Activated CD4-positive, alpha-beta memory T cell treated with anti-CD3 and anti-CD28 coated beads for 36 hours (primary cell): ENCODE measurements around the gene MBD5. TPM values are rescaled to one million over a fixed set of nuclear protein-coding genes. Genes with fewer than 3 reads are reported as not detected.

Experiments used
- CTCF ChIA-PET: fragments of 350-600 bp; sonication (Branson Sonifier 250); formaldehyde crosslinking; loops from one replicate; lab custom pipeline; 2021; ENCODE audit warnings: antibody characterized with exemption, inconsistent platforms; lab: Charles Lee
- POLR2A ChIA-PET: fragments of 350-600 bp; sonication (Branson Sonifier 250); formaldehyde crosslinking; loops from one replicate; lab custom pipeline; 2021; ENCODE audit warnings: antibody characterized with exemption; lab: Charles Lee
- DNase-seq: peaks from one replicate; pipeline ENCODE4 v3.0.0-alpha.2; 2020
- H3K27ac Mint-ChIP-seq: one replicate; pipeline ENCODE4 v1.8.0; 2021; ENCODE audit warnings: mixed read lengths
- H3K27me3 Mint-ChIP-seq: one replicate; pipeline ENCODE4 v1.8.0; 2021; ENCODE audit warnings: mixed read lengths
- H3K36me3 Mint-ChIP-seq: one replicate; pipeline ENCODE4 v1.8.0; 2021; ENCODE audit warnings: mixed read lengths
- H3K4me1 Mint-ChIP-seq: one replicate; pipeline ENCODE4 v1.8.0; 2021; ENCODE audit warnings: low read depth, mixed read lengths
- H3K4me3 Mint-ChIP-seq: one replicate; pipeline ENCODE4 v1.8.0; 2021; ENCODE audit warnings: mild to moderate bottlenecking, mixed read lengths
- H3K9me3 Mint-ChIP-seq: one replicate; pipeline ENCODE4 v1.8.0; 2021; ENCODE audit warnings: mixed read lengths
- intact Hi-C: fragments of 100-400 bp; cut with micrococcal nuclease; formaldehyde crosslinking; loops from one replicate; pipeline ENCODE4 v1.15.1; 2023
- total RNA-seq, 2 experiments: library from RNA; stranded (reverse); gene quantifications; one replicate each; pipeline ENCODE4 v1.2.3, GENCODE V29; 2021

MBD5 gene
- total RNA-seq, 2 experiments from 2014 or later: 17.6 to 19.1 TPM

DNA sequence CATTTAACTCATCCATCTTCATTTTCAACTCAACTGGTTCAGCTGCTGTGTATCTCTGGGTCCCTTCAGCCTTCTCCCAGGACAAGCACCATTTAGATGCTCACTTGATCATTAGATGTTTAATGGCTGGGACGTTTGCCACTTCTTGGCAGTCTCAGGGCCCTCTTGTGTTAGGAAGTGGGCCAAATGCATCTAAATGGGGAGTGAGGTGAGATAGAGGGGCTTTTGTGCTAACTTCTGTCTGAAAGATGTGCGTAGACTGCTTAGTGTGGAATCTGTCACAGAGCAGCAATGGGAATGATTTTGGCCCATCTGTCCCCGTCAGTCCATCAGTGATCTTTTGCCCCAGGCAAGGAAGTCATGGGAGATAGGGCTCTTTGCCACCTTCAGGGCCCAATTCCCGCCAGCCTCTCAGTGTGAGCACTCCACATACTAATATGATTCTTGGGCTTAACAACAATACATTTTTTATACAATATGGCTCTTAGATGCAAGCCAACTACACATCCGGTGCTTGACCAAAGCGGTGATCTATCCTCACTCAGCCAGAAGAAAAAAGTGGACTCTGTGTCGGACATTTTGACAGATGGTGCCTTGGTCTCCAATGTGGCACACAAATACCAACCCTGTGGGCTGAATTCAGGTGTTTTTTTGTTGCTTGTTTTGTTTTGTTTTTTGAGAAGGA, 528.0 kb downstream of the MBD5 start:
- Mint-ChIP-seq H3K4me3 (no peak overlapping the region), H3K9me3 (no peaks in the 10 kb centered on the region), H3K4me1 (peaks cover 27% of the 10 kb centered on the region), H3K27ac (no peak overlapping the region), H3K36me3 (no peaks in the 10 kb centered on the region), H3K27me3 (no peaks in the 10 kb centered on the region)
- intact Hi-C loops: no loop called here
- POLR2A ChIA-PET: no interaction called here
- CTCF ChIA-PET: no interaction called here
- no peak for DNase-seq

DNA sequence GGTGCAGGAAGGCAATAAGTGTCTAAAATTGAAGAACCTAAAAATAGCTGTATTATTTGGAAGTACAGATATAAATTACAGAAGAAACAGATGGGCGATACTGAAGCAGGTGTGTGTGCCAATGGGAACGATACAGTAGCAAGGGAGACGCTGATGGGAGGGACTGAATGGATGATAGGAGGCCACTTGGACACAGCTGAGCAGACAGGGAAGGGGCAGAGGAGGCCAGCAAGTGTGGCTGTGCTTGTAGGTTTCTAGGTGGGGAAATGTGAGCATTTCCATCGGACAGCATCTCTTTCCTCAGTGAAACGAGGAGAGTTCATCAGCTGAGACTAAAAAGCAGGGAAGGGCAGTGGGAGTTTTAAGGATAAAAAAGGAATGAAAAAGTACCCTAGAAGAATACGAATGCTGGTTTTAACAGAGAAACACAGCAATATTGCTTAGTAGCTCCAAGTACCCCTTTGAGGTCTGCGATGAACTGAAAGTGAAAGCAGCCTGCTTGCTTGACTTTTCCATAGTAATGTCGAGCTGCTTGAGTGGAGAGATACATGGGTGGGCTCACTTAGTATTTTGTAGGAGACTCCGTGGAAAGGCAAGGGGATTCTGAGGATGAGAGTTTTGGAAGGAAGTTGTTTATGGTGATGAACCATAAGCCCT, 531.9 kb downstream of the MBD5 start:
- H3K36me3 Mint-ChIP-seq: no peaks in the 10 kb centered on the region
- POLR2A ChIA-PET: interaction anchor here (0.9 to 1.6 kb wide), 8 partner anchors 13 to 532 kb away, joined by 3 to 7 read pairs (median 4); partner anchors contain the start of genes MBD5 and ORC4
- peaks cover 4% of the 10 kb centered on the region for H3K4me1 Mint-ChIP-seq
- H3K4me3 Mint-ChIP-seq: no peak overlapping the region
- H3K9me3 Mint-ChIP-seq: no peaks in the 10 kb centered on the region
- CTCF ChIA-PET: interaction anchor here (1.3 to 2.6 kb wide), 2 partner anchors 12 to 44 kb away, joined by 3 to 11 read pairs; no protein-coding TSS in a partner anchor
- H3K27ac Mint-ChIP-seq: no peak overlapping the region
- intact Hi-C loops: loop anchor here (1.0 to 10.0 kb wide), 5 partner anchors 8 to 532 kb away; partner anchors contain the start of genes MBD5 and ORC4
- H3K27me3 Mint-ChIP-seq: no peaks in the 10 kb centered on the region
- peak; percentile 36 for DNase-seq

DNA sequence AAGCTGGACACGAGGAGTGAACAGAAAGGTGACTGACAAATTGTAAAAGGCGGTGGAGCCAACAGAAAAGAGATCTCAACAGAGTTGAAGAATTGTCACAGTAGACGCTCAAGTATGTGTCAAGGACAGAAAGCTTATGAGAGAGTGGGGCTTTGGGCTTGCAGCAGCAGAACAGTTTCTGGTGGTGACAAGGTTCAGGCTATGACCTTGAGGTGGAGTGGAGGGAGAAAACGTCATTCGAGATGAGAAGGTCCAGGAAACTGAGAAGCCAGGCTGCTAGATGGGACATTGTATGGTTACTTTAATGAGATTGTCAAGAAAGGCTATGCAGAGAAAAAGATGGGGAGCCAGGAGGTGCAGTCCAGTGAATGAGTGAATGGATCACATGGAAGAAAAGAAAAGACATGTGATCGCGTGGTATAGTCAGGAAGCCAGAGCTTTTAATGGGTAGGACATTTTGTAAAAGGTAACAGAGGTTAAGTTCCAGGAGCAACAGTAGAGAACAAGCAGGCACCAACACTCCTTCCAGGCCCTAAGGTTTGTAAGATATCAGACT, 532.5 kb downstream of the MBD5 start:
- intact Hi-C loops: loop anchor here (1.0 to 10.0 kb wide), 5 partner anchors 8 to 533 kb away; partner anchors contain the start of genes MBD5 and ORC4
- no peak overlapping the region for H3K4me3 Mint-ChIP-seq

DNA sequence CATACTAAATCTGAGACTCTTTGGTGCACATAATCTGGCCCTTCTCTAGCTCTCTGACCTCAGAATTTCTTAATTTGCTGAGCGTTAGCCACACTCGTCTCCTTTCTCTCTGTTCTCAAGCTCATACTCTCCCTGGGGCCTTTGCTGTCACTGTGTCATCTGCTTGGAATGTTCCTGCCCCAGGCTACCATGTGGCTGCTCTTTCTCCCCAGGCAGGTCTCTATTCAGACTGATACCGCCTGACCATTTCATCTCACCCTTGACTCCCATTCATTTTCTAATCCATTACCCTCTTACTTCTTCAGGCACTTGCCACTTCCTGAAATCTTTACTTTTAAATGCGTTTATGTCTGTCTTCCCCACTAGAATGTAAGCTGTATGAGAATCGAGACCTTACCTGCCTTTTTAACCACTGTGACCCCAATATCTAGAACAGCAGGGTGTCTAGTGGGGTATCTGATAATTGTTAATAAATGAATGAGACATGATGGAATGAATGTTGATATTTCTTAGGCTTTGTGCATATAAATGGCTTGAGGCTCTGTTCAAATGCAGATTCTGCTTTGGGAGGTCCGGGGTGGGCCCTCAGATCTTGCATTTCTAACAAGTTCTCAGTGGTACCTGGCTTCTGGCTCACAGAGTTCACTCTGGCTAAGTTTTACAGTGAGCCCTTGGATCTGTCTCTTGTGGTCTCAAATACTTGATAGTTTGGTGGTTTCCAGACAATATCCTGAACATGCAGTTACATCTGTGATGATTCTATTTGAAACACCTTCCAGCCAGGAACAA, 533.8 kb downstream of the MBD5 start:
- H3K9me3 Mint-ChIP-seq: no peaks in the 10 kb centered on the region
- H3K27ac Mint-ChIP-seq: no peak overlapping the region
- H3K36me3 Mint-ChIP-seq: no peaks in the 10 kb centered on the region
- H3K4me1 Mint-ChIP-seq: peaks cover 4% of the 10 kb centered on the region
- DNase-seq: no peak
- POLR2A ChIA-PET: interaction anchor here (0.5 kb wide), 1 partner anchor 958 kb away, joined by 4 read pairs; no protein-coding TSS in a partner anchor
- CTCF ChIA-PET: interaction anchor here (0.9 to 2.6 kb wide), 4 partner anchors 14 to 565 kb away, joined by 3 to 11 read pairs (median 3); no protein-coding TSS in a partner anchor
- no peak overlapping the region for H3K4me3 Mint-ChIP-seq
- H3K27me3 Mint-ChIP-seq: no peaks in the 10 kb centered on the region
- intact Hi-C loops: loop anchor here (10.0 kb wide), 1 partner anchor 430 kb away; no protein-coding TSS in a partner anchor

More for the DNA sequence above, 532.5 kb downstream of the MBD5 start:
- no peaks in the 10 kb centered on the region for H3K27me3 Mint-ChIP-seq
- no peaks in the 10 kb centered on the region for H3K9me3 Mint-ChIP-seq
- CTCF ChIA-PET: interaction anchor here (1.3 to 2.6 kb wide), 2 partner anchors 12 to 44 kb away, joined by 3 to 11 read pairs; no protein-coding TSS in a partner anchor
- DNase-seq: peak; percentile 32
- POLR2A ChIA-PET: interaction anchor here (0.9 to 1.6 kb wide), 7 partner anchors 14 to 532 kb away, joined by 3 to 7 read pairs (median 4); partner anchors contain the start of genes MBD5 and ORC4
- H3K27ac Mint-ChIP-seq: no peak overlapping the region
- H3K4me1 Mint-ChIP-seq: peaks cover 4% of the 10 kb centered on the region
- no peaks in the 10 kb centered on the region for H3K36me3 Mint-ChIP-seq

DNA sequence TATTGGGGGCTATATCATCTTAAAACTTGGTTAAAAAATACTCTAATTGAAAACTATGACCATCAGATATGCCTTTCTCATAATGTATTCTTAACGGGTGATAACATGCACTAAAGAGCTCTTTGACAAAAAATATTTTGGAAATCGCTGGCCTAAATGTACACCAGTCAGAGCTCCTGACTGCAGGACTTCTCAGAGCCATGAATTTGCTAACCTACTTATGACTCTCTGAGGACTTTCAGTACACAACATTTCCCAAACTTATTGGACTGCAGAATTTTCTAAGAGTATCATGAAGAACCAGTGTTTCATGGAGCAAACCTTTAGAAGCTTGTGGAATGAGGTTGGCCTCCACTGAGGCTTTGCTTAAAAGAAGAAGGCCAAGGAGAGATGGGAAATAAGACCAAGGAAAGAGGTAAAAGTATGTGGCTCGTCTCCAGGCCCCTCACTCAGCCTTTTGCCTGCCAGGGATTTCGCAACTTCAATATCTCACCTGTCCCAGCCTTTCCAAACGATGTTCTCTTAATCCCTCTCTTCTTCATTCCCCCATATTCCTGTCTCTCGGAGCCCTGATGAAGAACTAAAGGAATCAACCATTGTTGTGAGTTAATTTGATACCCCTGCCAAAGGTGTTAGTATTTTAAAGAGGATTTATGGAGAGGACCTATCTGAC, 534.9 kb downstream of the MBD5 start:
- ChIA-PET POLR2A (no interaction called here), CTCF (interaction anchor here (0.7 kb wide), 1 partner anchor 46 kb away, joined by 3 read pairs; no protein-coding TSS in a partner anchor)
- Mint-ChIP-seq H3K27ac (no peak overlapping the region), H3K27me3 (no peaks in the 10 kb centered on the region), H3K36me3 (no peaks in the 10 kb centered on the region), H3K4me1 (peaks cover 4% of the 10 kb centered on the region), H3K4me3 (no peak overlapping the region), H3K9me3 (no peaks in the 10 kb centered on the region)
- no peak for DNase-seq
- intact Hi-C loops: loop anchor here (10.0 kb wide), 1 partner anchor 429 kb away; no protein-coding TSS in a partner anchor

DNA sequence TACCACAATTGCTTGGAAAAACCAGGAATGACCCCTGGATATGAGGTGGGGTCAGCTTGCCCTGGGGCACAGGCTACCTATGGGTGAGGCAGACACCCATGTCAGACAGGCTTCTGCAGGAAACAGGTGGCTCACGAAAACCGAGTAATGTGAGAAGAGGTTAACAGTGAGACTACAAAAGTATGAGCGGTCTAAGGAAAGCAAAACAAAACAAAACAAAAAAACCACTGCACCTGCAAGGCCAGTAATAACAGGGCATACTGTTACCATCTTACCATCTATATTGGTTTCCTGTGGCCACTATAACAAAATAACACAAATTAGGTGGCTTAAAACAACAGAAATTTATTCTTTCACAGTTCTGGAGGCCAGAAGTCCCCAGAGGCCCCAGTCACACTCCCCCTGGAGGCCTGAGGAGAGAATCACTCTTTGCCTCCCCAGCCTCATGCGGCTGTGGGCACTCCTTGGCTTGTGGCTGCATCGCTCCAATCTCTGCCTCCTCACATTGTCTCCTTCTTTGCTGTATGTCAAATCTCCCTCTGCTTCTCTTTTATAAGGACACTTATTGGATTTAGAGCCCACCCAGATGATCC, 537.0 kb downstream of the MBD5 start:
- Mint-ChIP-seq H3K36me3 (no peaks in the 10 kb centered on the region), H3K4me1 (no peaks in the 10 kb centered on the region), H3K9me3 (no peaks in the 10 kb centered on the region), H3K4me3 (no peak overlapping the region), H3K27ac (no peak overlapping the region), H3K27me3 (no peaks in the 10 kb centered on the region)
- peak; percentile 28 for DNase-seq
- ChIA-PET POLR2A (no interaction called here), CTCF (no interaction called here)
- intact Hi-C loops: loop anchor here (10.0 kb wide), 1 partner anchor 427 kb away; no protein-coding TSS in a partner anchor

DNA sequence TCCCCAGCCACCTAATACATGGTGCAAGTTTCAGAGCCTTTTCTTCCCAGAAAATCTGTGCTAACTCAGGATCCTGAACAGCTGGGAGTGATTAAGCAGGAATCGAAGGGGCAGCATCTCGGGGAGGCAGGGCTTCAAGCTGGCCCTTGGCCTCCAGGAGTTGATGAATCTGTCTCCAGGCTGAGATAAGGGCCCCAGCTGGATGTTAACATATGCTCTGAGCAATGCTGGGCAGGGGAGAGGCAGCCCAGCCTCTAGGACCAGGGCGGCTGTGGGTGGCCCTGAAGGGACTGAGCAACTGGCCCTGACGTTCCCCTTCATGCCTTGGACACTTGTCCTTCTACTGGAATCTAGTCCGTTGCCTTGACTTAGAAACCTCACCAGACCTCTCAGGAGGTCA, 539.6 kb downstream of the MBD5 start:
- intact Hi-C loops: no loop called here
- DNase-seq: no peak
- no peaks in the 10 kb centered on the region for H3K27me3 Mint-ChIP-seq
- no peaks in the 10 kb centered on the region for H3K4me1 Mint-ChIP-seq
- H3K9me3 Mint-ChIP-seq: no peaks in the 10 kb centered on the region
- POLR2A ChIA-PET: no interaction called here
- no peaks in the 10 kb centered on the region for H3K36me3 Mint-ChIP-seq
- no peak overlapping the region for H3K4me3 Mint-ChIP-seq
- no peak overlapping the region for H3K27ac Mint-ChIP-seq
- CTCF ChIA-PET: no interaction called here

DNA sequence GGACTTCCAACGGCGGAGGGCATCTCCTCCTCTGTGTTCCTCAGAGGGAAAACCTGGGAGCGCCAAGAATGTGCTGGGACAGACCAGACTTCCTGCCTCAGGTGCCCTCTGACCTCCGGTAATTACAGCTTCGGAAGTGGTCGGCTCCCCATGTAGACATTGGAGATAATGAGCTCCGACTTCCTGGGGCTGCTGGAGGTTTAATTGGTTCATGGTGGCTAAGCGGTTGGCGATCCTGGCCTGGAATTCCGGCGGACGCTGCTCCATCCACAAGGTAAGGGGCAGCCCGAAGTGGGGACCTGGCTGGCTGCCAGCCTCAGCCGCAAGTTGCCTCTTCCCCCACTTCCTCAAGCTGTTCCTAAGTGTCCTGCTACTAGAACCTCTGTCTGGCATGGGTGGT, 540.5 kb downstream of the MBD5 start:
- DNase-seq: no peak
- CTCF ChIA-PET: no interaction called here
- Mint-ChIP-seq H3K27ac (no peak overlapping the region), H3K4me1 (no peaks in the 10 kb centered on the region), H3K4me3 (no peak overlapping the region), H3K27me3 (no peaks in the 10 kb centered on the region), H3K9me3 (no peaks in the 10 kb centered on the region), H3K36me3 (no peaks in the 10 kb centered on the region)
- intact Hi-C loops: no loop called here
- POLR2A ChIA-PET: no interaction called here

DNA sequence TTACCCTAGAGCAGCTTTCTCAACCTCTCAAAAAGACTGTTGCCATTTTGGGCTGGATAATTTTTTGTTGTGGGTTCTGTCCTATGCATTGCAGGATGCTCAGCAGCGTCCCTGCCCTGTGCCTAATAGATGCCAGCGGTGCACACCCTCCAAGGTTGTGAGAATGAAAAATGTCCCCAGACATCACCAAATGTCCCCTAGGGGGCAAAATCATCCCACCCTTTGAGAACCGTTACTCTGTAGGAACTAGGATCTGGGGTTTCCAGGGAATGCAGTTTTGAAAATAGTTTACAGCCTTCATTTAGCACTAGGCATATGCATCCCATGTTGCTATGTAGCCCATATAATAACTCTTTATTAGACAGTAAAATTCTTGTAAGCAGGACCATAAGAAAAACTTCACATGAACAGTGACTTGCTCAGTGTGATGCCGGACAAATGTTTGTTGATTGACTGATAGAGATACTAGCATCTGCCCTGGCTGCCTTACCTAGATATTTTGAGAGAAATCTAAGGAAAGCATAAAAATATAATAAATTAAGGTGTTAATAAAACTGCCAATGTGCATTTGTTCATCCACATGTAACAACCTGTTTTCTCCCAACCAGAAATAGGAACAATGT, 544.5 kb downstream of the MBD5 start:
- intact Hi-C loops: loop anchor here (5.0 kb wide), 1 partner anchor 37 kb away; no protein-coding TSS in a partner anchor
- ChIA-PET POLR2A (no interaction called here), CTCF (no interaction called here)
- Mint-ChIP-seq H3K36me3 (no peaks in the 10 kb centered on the region), H3K4me3 (no peak overlapping the region), H3K27ac (no peak overlapping the region), H3K27me3 (no peaks in the 10 kb centered on the region), H3K9me3 (no peaks in the 10 kb centered on the region), H3K4me1 (peaks cover 10% of the 10 kb centered on the region)
- no peak for DNase-seq
